Measurements from ENCODE around the gene ARMC2.

DNA sequence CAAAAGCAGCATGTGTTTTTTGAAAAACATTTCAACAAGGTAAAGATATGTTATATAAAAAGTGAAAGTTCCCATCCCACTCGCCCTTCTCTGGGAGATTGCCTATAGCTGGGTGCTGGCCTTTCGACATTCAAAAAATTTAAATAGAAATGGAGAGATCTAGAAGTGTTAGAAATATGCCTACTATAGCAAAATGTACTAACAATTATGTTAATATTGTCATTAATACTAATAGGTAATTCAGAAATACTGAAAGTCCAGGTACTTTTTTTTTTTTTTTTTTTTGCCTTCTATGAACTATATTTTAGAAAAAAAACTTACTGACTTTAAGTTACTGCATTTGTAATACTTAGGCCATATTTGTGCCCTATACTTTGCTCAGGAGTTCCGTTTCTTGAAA lies 159.3 kb downstream of the ARMC2 start:
- TF ChIP-seq, protein P1, sequence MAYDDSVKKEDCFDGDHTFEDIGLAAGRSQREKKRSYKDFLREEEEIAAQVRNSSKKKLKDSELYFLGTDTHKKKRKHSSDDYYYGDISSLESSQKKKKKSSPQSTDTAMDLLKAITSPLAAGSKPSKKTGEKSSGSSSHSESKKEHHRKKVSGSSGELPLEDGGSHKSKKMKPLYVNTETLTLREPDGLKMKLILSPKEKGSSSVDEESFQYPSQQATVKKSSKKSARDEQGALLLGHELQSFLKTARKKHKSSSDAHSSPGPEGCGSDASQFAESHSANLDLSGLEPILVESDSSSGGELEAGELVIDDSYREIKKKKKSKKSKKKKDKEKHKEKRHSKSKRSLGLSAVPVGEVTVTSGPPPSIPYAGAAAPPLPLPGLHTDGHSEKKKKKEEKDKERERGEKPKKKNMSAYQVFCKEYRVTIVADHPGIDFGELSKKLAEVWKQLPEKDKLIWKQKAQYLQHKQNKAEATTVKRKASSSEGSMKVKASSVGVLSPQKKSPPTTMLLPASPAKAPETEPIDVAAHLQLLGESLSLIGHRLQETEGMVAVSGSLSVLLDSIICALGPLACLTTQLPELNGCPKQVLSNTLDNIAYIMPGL (CRISPR knock-in tag; IDR thresholded peaks at IDR 0.05; ENCODE audit: borderline replicate concordance): no peak
- TF ChIP-seq, protein P2, sequence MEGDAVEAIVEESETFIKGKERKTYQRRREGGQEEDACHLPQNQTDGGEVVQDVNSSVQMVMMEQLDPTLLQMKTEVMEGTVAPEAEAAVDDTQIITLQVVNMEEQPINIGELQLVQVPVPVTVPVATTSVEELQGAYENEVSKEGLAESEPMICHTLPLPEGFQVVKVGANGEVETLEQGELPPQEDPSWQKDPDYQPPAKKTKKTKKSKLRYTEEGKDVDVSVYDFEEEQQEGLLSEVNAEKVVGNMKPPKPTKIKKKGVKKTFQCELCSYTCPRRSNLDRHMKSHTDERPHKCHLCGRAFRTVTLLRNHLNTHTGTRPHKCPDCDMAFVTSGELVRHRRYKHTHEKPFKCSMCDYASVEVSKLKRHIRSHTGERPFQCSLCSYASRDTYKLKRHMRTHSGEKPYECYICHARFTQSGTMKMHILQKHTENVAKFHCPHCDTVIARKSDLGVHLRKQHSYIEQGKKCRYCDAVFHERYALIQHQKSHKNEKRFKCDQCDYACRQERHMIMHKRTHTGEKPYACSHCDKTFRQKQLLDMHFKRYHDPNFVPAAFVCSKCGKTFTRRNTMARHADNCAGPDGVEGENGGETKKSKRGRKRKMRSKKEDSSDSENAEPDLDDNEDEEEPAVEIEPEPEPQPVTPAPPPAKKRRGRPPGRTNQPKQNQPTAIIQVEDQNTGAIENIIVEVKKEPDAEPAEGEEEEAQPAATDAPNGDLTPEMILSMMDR (IDR thresholded peaks at IDR 0.05): no peak
- TF ChIP-seq EP300 (IDR thresholded peaks at IDR 0.05) (no peak), EHMT2 (IDR thresholded peaks at IDR 0.05; ENCODE audit: low read depth) (no peak), POLR2A (IDR thresholded peaks at IDR 0.05; ENCODE audit: low read length) (no peak), ESRRA (IDR thresholded peaks at IDR 0.05; ENCODE audit: borderline replicate concordance, low read length) (no peak), ZSCAN20 (CRISPR knock-in tag; IDR thresholded peaks at IDR 0.05) (no peak), KDM1A (IDR thresholded peaks at IDR 0.05; ENCODE audit: low read depth) (no peak)
- TF ChIP-seq, protein P3, sequence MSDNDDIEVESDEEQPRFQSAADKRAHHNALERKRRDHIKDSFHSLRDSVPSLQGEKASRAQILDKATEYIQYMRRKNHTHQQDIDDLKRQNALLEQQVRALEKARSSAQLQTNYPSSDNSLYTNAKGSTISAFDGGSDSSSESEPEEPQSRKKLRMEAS (IDR thresholded peaks at IDR 0.05): no peak
